ENCODE measurements around the gene USP17L29. TPM values are rescaled to one million over a fixed set of nuclear protein-coding genes. Genes with fewer than 3 reads are reported as not detected.
A peak's percentile ranks its signal among the peaks of the same experiment; 100 is the strongest.
"Not testable (repeated sequence)": the region's sequence is repeated elsewhere in the genome, so short reads cannot be mapped to it uniquely, and the experiment has no call there.

The USP17L29 gene
- total RNA-seq, result not detected
- long read RNA-seq, result 0 reads

DNA sequence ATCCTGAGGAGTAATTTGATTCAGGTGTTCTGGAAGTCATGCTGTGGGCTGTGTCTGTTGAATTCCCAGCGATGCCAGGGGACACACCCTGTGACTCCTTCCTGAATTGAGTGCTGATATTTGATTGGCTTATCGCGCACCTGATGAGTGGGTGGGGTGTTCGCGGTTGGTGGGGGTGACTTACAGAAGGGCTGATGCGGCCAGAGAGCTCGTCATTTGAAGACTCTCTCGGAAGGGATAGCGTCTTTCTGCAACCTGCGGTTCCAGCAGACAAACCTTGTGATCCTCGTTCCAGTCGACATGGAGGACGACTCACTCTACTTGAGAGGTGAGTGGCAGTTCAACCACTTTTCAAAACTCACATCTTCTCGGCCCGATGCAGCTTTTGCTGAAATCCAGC lies at the start of gene USP17L29:
Gene USP17L29 (plus strand): TSS at position 301 of the 400 bp plus-strand sequence. CDS start 0 bp downstream, at position 301.
- ATAC-seq; DNase-seq; intact Hi-C loops (cut with micrococcal nuclease): not testable (repeated sequence)

GRCh38 chr4:9324191-9324590 lies 29.2 kb upstream of the USP17L29 start:
- ATAC-seq; DNase-seq; intact Hi-C loops (cut with micrococcal nuclease): not testable (repeated sequence)

DNA sequence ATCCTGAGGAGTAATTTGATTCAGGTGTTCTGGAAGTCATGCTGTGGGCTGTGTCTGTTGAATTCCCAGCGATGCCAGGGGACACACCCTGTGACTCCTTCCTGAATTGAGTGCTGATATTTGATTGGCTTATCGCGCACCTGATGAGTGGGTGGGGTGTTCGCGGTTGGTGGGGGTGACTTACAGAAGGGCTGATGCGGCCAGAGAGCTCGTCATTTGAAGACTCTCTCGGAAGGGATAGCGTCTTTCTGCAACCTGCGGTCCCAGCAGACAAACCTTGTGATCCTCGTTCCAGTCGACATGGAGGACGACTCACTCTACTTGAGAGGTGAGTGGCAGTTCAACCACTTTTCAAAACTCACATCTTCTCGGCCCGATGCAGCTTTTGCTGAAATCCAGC lies 28.6 kb upstream of the USP17L29 start, which contains the start of gene USP17L24:
Gene USP17L24 (plus strand): TSS at position 301 of the 400 bp plus-strand sequence. CDS start 0 bp downstream, at position 301.
- intact Hi-C loops (cut with micrococcal nuclease); DNase-seq; ATAC-seq: not testable (repeated sequence)

- ATAC-seq; DNase-seq; intact Hi-C loops (cut with micrococcal nuclease): not testable (repeated sequence)
These were observed 23.8 kb upstream of the USP17L29 start, which contains the start of gene USP17L25 for GRCh38 chr4:9329611-9330010. USP17L25 (plus strand) TSS chr4:9329911; CDS start chr4:9329911, 0 bp downstream.

- ATAC-seq; intact Hi-C loops (cut with micrococcal nuclease): not testable (repeated sequence)
These were observed 19.1 kb upstream of the USP17L29 start, which contains the start of gene USP17L26 for GRCh38 chr4:9334358-9334757. USP17L26 (plus strand) TSS chr4:9334658; CDS start chr4:9334658, 0 bp downstream.

DNA sequence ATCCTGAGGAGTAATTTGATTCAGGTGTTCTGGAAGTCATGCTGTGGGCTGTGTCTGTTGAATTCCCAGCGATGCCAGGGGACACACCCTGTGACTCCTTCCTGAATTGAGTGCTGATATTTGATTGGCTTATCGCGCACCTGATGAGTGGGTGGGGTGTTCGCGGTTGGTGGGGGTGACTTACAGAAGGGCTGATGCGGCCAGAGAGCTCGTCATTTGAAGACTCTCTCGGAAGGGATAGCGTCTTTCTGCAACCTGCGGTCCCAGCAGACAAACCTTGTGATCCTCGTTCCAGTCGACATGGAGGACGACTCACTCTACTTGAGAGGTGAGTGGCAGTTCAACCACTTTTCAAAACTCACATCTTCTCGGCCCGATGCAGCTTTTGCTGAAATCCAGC lies 14.3 kb upstream of the USP17L29 start, which contains the start of gene USP17L5:
Gene USP17L5 (plus strand): TSS at position 301 of the 400 bp plus-strand sequence. CDS start 0 bp downstream, at position 301.
- intact Hi-C loops (cut with micrococcal nuclease); ATAC-seq; DNase-seq: not testable (repeated sequence)

More at GRCh38 chr4:9334358-9334757, 19.1 kb upstream of the USP17L29 start, which contains the start of gene USP17L26:
- not testable (repeated sequence) for DNase-seq

DNA sequence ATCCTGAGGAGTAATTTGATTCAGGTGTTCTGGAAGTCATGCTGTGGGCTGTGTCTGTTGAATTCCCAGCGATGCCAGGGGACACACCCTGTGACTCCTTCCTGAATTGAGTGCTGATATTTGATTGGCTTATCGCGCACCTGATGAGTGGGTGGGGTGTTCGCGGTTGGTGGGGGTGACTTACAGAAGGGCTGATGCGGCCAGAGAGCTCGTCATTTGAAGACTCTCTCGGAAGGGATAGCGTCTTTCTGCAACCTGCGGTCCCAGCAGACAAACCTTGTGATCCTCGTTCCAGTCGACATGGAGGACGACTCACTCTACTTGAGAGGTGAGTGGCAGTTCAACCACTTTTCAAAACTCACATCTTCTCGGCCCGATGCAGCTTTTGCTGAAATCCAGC lies 9.6 kb upstream of the USP17L29 start, which contains the start of gene USP17L27:
Gene USP17L27 (plus strand): TSS at position 301 of the 400 bp plus-strand sequence. CDS start 0 bp downstream, at position 301.
- DNase-seq; ATAC-seq; intact Hi-C loops (cut with micrococcal nuclease): not testable (repeated sequence)

DNA sequence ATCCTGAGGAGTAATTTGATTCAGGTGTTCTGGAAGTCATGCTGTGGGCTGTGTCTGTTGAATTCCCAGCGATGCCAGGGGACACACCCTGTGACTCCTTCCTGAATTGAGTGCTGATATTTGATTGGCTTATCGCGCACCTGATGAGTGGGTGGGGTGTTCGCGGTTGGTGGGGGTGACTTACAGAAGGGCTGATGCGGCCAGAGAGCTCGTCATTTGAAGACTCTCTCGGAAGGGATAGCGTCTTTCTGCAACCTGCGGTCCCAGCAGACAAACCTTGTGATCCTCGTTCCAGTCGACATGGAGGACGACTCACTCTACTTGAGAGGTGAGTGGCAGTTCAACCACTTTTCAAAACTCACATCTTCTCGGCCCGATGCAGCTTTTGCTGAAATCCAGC lies 4.8 kb upstream of the USP17L29 start, which contains the start of gene USP17L28:
Gene USP17L28 (plus strand): TSS at position 301 of the 400 bp plus-strand sequence. CDS start 0 bp downstream, at position 301.
- intact Hi-C loops (cut with micrococcal nuclease); DNase-seq; ATAC-seq: not testable (repeated sequence)

- intact Hi-C loops (cut with micrococcal nuclease); DNase-seq; ATAC-seq: not testable (repeated sequence)
These were observed 2.6 kb upstream of the USP17L29 start for GRCh38 chr4:9350866-9351265.

- ATAC-seq; intact Hi-C loops (cut with micrococcal nuclease); DNase-seq: not testable (repeated sequence)
These were observed 9.4 kb downstream of the USP17L29 start, which contains the start of gene USP17L30 for GRCh38 chr4:9362829-9363228. USP17L30 (plus strand) TSS chr4:9363129; CDS start chr4:9363129, 0 bp downstream.

DNA sequence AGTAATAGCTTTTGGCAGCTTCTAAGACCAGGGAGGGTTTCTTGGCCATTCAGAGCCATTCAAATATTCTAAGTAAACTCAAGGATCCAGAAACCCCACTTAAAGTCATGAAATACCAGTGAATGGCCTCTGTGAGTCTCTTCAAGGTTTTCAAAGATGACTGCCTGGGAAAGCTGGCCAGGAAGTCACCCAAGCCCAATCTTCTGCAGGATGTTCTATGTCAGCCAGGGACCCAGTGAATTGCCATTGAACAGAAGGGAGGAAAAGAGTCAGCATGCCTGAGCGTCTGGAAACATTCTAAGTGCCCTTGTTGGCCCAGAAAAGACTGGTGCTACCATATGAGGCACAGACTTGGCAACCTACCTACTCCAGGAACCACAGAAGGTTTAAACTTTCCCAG lies 26.4 kb downstream of the USP17L29 start:
- ATAC-seq; DNase-seq; intact Hi-C loops (cut with micrococcal nuclease): not testable (repeated sequence)

GRCh38 chr4:9381012-9381534 lies 27.6 kb downstream of the USP17L29 start:
- intact Hi-C loops (cut with micrococcal nuclease); ATAC-seq: not testable (repeated sequence)
- DNase-seq, result peak; percentile 66

DNA sequence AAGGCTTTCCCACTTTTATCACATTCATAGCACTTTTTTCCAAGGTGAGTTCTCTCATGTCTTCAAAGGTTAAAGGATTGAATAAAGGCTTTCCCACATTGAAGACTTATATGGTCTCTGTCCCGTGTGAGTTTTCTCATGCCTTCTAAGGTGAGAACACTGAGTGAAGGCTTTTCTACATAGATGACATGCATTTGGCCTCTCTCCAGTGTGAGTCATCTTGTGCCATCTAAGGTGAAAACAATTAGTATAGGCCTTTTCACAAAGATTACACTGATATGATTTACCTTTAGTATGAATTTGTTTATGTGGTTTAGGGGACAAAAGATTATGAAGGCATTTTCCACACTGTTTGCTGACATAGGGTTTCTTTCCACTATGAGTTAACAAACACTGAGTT lies 30.7 kb downstream of the USP17L29 start:
- intact Hi-C loops (cut with micrococcal nuclease), result no loop called here
- ATAC-seq (no peak), DNase-seq (no peak)

- intact Hi-C loops (cut with micrococcal nuclease); ATAC-seq; DNase-seq: not testable (repeated sequence)
These were observed 35.6 kb downstream of the USP17L29 start for GRCh38 chr4:9389001-9389400.

Other genes starting within 250 kb of the USP17L29 start
- gene FAM90A26, start 183.2 kb upstream of the USP17L29 start, total RNA-seq, result not detected
- not detected for gene USP17L10, start 143.0 kb upstream of the USP17L29 start, total RNA-seq
- gene USP17L11, start 138.2 kb upstream of the USP17L29 start, total RNA-seq, result not detected
- not detected for gene USP17L12, start 133.5 kb upstream of the USP17L29 start, total RNA-seq
- gene USP17L13, start 128.7 kb upstream of the USP17L29 start, total RNA-seq, result not detected
- gene USP17L15, start 119.3 kb upstream of the USP17L29 start, total RNA-seq, result not detected
- gene USP17L17, start 109.8 kb upstream of the USP17L29 start, total RNA-seq, result not detected
- not detected for gene USP17L18, start 105.0 kb upstream of the USP17L29 start, total RNA-seq
- gene USP17L19, start 100.3 kb upstream of the USP17L29 start, total RNA-seq, result not detected
- not detected for gene USP17L20, start 95.5 kb upstream of the USP17L29 start, total RNA-seq
- not detected for gene USP17L21, start 90.8 kb upstream of the USP17L29 start, total RNA-seq
- gene USP17L22, start 86.0 kb upstream of the USP17L29 start, total RNA-seq, result not detected
- gene USP17L24, start 28.5 kb upstream of the USP17L29 start, total RNA-seq, result not detected
- gene USP17L25, start 23.7 kb upstream of the USP17L29 start, total RNA-seq, result not detected
- gene USP17L26, start 19.0 kb upstream of the USP17L29 start, total RNA-seq, result not detected
- not detected for gene USP17L5, start 14.2 kb upstream of the USP17L29 start, total RNA-seq
- not detected for gene USP17L27, start 9.5 kb upstream of the USP17L29 start, total RNA-seq
- gene USP17L28, start 4.7 kb upstream of the USP17L29 start, total RNA-seq, result not detected
- gene USP17L30, start 9.5 kb downstream of the USP17L29 start, total RNA-seq, result not detected
- gene DEFB131A, start 90.8 kb downstream of the USP17L29 start, total RNA-seq, result not detected